Mesodermal cell (in vitro differentiated cells): ENCODE data around the gene STBD1.
"Not testable (repeated sequence)": the region's sequence is repeated elsewhere in the genome, so short reads cannot be mapped to it uniquely, and the experiment has no call there.

ENCODE experiments used
- H3K27ac ChIP-seq: 2 replicates; pipeline ENCODE4 v1.7.0; 2013; ENCODE audit warnings: mild to moderate bottlenecking, low read depth, low read length, moderate library complexity; ENCODE audit not compliant: severe bottlenecking
- H3K36me3 ChIP-seq: 2 replicates; pipeline ENCODE4 v1.7.1; 2013; ENCODE audit warnings: mild to moderate bottlenecking, low read length, moderate library complexity; ENCODE audit not compliant: control insufficient read depth, insufficient read depth
- H3K4me1 ChIP-seq: one replicate; pipeline ENCODE4 v1.7.1; 2013; ENCODE audit warnings: mild to moderate bottlenecking, low read length; ENCODE audit not compliant: insufficient read depth, control insufficient read depth, poor library complexity, severe bottlenecking
- H3K4me3 ChIP-seq: 2 replicates; pipeline ENCODE4 v1.7.0; 2013; ENCODE audit warnings: low read length, control low read depth, mild to moderate bottlenecking; ENCODE audit not compliant: insufficient read depth, poor library complexity, severe bottlenecking; ENCODE audit errors: extremely low read depth
- H3K9me3 ChIP-seq: 2 replicates; pipeline ENCODE4 v1.7.1; 2013; ENCODE audit warnings: mild to moderate bottlenecking, low read length, moderate library complexity; ENCODE audit not compliant: control insufficient read depth

STBD1 gene

DNA sequence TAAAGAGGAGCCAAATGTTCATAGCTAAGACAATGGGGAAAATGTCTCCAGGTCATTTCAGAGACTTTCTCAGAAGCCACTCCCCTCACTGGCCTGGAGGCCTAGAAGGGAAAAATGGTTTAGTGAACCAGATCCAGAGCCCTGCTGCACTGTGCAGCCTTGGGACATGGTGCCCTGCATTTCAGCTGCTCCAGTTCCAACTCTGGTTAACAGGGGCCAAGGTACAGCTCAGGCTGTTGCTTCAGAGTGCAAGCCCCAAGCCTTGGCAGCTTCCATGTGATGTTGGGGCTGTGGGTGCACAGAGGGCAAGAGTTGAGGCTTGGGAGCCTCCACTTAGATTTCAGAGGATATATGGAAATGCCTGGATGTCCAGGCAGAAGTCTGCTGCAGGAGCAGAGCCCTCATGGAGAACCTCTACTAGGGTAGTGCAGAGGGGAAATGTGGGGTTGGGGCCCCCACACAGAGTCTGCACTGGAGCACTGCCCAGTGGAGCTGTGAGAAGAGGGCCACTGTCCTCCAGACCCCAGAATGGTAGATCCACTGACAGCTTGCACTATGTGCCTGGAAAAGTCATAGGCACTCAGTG lies 53.4 kb downstream of the STBD1 start:
- H3K36me3 ChIP-seq, H3K4me3 ChIP-seq, H3K9me3 ChIP-seq, H3K4me1 ChIP-seq, H3K27ac ChIP-seq: not testable (repeated sequence)
